Neural progenitor cell (in vitro differentiated cells): ENCODE measurements around the gene PHLPP1. TPM values are rescaled to one million over a fixed set of nuclear protein-coding genes. Genes with fewer than 3 reads are reported as not detected.

Experiments used
- DNase-seq: peaks from one replicate; pipeline ENCODE4 v3.0.0-alpha.2; 2016; ENCODE audit warnings: low spot score
- H2AFZ ChIP-seq: fragments of 200-600 bp; sonication (generic); replicated peaks from 2 replicates; pipeline ENCODE4 v1.6.1; 2016; ENCODE audit warnings: antibody characterized with exemption
- H3F3A ChIP-seq: fragments of 200-600 bp; sonication (generic); 2 replicates; pipeline ENCODE4 v1.6.1; 2016; ENCODE audit warnings: antibody characterized with exemption, low read depth
- H3K27ac ChIP-seq: fragments of 200-600 bp; sonication (generic); 2 replicates; pipeline ENCODE4 v1.5.1; 2016; ENCODE audit warnings: mild to moderate bottlenecking
- H3K27me3 ChIP-seq: fragments of 200-600 bp; sonication (generic); 2 replicates; pipeline ENCODE4 v1.6.1; 2016; ENCODE audit warnings: mild to moderate bottlenecking, moderate library complexity
- H3K36me3 ChIP-seq: fragments of 200-600 bp; sonication (generic); 2 replicates; pipeline ENCODE4 v1.5.1; 2016
- H3K4me1 ChIP-seq: fragments of 200-600 bp; sonication (generic); 2 replicates; pipeline ENCODE4 v1.6.1; 2016; ENCODE audit warnings: mixed run types
- H3K4me2 ChIP-seq: fragments of 200-600 bp; sonication (generic); 2 replicates; pipeline ENCODE4 v1.6.1; 2016
- H3K4me3 ChIP-seq: fragments of 200-600 bp; sonication (generic); 2 replicates; pipeline ENCODE4 v1.5.1; 2016
- H3K79me2 ChIP-seq: fragments of 200-600 bp; sonication (generic); 2 replicates; pipeline ENCODE4 v1.6.1; 2016; ENCODE audit warnings: low read depth
- H3K9ac ChIP-seq: fragments of 200-600 bp; sonication (generic); 2 replicates; pipeline ENCODE4 v1.6.1; 2016
- H3K9me3 ChIP-seq: fragments of 200-600 bp; sonication (generic); 2 replicates; pipeline ENCODE4 v1.5.1; 2016; ENCODE audit warnings: low read depth
- H4K20me1 ChIP-seq: fragments of 200-600 bp; sonication (generic); 2 replicates; pipeline ENCODE4 v1.6.1; 2016; ENCODE audit warnings: low read depth
- H3K27ac Mint-ChIP-seq: 3 replicates; pipeline ENCODE4 v1.8.0; 2021; ENCODE audit warnings: mixed read lengths
- H3K27me3 Mint-ChIP-seq: 2 replicates; pipeline ENCODE4 v1.8.0; 2022; ENCODE audit warnings: low read depth, mild to moderate bottlenecking, inconsistent platforms, moderate library complexity, mixed read lengths; ENCODE audit not compliant: insufficient read depth
- H3K36me3 Mint-ChIP-seq: 3 replicates; pipeline ENCODE4 v1.8.0; 2021; ENCODE audit warnings: mixed read lengths
- H3K4me1 Mint-ChIP-seq: 3 replicates; pipeline ENCODE4 v1.8.0; 2021; ENCODE audit warnings: mixed read lengths
- H3K4me3 Mint-ChIP-seq: 3 replicates; pipeline ENCODE4 v1.8.0; 2021; ENCODE audit warnings: mild to moderate bottlenecking, moderate library complexity, mixed read lengths
- H3K9me3 Mint-ChIP-seq: 3 replicates; pipeline ENCODE4 v1.8.0; 2020; ENCODE audit warnings: mixed read lengths
- EZH2 ChIP-seq: fragments of 200-600 bp; sonication (generic); IDR thresholded peaks from 2 replicates; pipeline ENCODE4 v1.6.1; 2017; ENCODE audit warnings: antibody characterized with exemption, mild to moderate bottlenecking, moderate library complexity
- EZH2phosphoT487 ChIP-seq: fragments of 200-600 bp; sonication (generic); IDR thresholded peaks from 2 replicates; pipeline ENCODE4 v1.6.1; 2017; ENCODE audit warnings: antibody characterized with exemption
- total RNA-seq: library from RNA; depleted of rRNA; stranded (reverse); fragments of >200 nt; gene quantifications from 2 replicates; pipeline ENCODE4 v1.2.3, GENCODE V29; 2015; ENCODE audit warnings: low replicate concordance
- TF ChIP-seq, protein P1 (sequence below): fragments of 200-600 bp; sonication (generic); IDR thresholded peaks from 2 replicates; pipeline ENCODE4 v1.5.1; 2017; ENCODE audit warnings: antibody characterized with exemption, mild to moderate bottlenecking

PHLPP1 gene
- total RNA-seq, 1 donor from 2014 or later = 20.8 TPM

DNA sequence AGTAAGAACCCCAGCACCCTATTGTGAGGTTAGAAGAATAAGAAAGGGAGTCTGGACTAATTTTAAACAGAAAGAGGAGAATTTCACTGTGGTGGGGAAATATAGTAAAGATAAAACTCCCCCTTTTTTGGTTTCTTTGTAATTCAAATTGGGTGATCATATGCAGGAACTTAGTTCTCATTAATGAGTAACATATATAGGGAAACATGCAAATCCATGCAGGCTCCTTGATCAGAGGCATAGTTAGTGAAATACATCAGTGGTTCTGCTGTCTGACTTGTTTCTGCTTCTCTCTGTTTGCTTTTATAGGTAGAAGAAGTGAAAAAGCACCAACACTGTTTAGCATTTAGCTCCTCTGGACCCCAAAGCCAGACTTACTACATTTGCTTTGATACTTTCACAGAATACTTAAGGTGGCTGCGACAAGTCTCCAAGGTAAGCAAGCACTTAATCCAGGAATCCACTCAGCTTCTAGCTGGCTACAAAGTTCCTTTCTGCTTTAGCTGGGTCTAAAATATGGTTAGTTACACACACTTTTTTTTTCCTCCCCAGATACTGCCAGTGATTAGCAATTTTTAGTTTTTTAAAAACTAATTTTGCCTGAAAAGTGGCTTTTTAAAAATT is 123.2 kb downstream of the PHLPP1 start:
- H3K27ac ChIP-seq = peak overlapping the region; percentile 30
- no peak for DNase-seq
- Mint-ChIP-seq H3K9me3 (peaks cover 7% of the 10 kb centered on the region), H3K36me3 (peaks cover 23% of the 10 kb centered on the region), H3K27ac (no peak overlapping the region), H3K4me1 (peaks cover 8% of the 10 kb centered on the region), H3K27me3 (peaks cover 2% of the 10 kb centered on the region), H3K4me3 (no peak overlapping the region)
- H3K4me1 ChIP-seq = peaks cover 11% of the 10 kb centered on the region
- TF ChIP-seq, protein P1, sequence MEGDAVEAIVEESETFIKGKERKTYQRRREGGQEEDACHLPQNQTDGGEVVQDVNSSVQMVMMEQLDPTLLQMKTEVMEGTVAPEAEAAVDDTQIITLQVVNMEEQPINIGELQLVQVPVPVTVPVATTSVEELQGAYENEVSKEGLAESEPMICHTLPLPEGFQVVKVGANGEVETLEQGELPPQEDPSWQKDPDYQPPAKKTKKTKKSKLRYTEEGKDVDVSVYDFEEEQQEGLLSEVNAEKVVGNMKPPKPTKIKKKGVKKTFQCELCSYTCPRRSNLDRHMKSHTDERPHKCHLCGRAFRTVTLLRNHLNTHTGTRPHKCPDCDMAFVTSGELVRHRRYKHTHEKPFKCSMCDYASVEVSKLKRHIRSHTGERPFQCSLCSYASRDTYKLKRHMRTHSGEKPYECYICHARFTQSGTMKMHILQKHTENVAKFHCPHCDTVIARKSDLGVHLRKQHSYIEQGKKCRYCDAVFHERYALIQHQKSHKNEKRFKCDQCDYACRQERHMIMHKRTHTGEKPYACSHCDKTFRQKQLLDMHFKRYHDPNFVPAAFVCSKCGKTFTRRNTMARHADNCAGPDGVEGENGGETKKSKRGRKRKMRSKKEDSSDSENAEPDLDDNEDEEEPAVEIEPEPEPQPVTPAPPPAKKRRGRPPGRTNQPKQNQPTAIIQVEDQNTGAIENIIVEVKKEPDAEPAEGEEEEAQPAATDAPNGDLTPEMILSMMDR = no peak
- TF ChIP-seq EZH2phosphoT487 (no peak), EZH2 (no peak)
- no peaks in the 10 kb centered on the region for H4K20me1 ChIP-seq
- H3K9ac ChIP-seq = no peak overlapping the region
- H3K36me3 ChIP-seq = no peaks in the 10 kb centered on the region
- peaks cover 3% of the 10 kb centered on the region for H3F3A ChIP-seq
- no peak overlapping the region for H2AFZ ChIP-seq
- no peaks in the 10 kb centered on the region for H3K27me3 ChIP-seq
- no peak overlapping the region for H3K4me3 ChIP-seq
- H3K4me2 ChIP-seq = no peak overlapping the region
- H3K9me3 ChIP-seq = no peaks in the 10 kb centered on the region
- peaks cover 66% of the 10 kb centered on the region for H3K79me2 ChIP-seq

DNA sequence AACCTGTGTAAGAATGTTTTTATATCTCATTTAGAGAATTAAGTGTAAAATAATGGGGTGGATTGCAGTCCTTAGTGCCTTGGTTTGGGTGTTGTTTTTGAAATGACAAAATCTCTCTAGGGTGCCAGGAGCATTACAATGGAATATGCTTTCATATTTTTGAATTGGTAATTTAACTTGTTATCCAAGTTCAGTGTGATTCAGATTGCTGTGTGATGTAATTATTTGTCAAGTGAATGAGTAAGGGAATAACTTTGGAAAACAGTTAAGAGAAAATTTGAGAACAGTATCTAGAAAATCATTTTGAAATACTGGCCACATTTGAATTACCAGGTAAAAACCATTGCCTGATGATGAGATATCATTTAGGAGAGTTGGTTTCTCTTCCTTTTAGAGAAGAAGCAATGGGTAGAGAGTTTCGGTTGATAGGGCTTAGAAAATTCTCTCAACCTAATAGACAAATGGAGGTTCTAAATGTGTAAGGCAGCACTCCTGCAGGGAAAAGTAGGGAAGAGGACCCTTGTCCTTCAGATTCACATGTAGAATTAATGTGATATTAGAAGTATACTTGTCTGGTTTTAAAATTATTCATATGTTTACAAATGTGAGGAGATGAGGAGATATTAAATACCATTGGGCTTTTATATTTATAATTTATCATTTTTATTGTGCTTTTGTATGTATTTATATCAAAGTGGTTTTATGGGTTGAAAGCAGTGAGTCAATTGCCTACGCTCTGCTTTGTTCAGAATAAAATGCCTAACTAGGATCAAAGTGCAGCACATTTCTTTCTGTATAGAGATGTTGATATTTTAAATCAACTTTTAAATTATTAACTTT is 124.8 kb downstream of the PHLPP1 start:
- H3K9ac ChIP-seq = no peak overlapping the region
- H3K27me3 ChIP-seq = no peaks in the 10 kb centered on the region
- no peak for DNase-seq
- H3K9me3 ChIP-seq = no peaks in the 10 kb centered on the region
- peaks cover 4% of the 10 kb centered on the region for H3K27me3 Mint-ChIP-seq
- no peak overlapping the region for H3K4me3 ChIP-seq
- no peak overlapping the region for H3K27ac ChIP-seq
- no peak overlapping the region for H3K4me2 ChIP-seq
- peaks cover 16% of the 10 kb centered on the region for H3K36me3 Mint-ChIP-seq
- TF ChIP-seq EZH2 = no peak
- no peak for TF ChIP-seq EZH2phosphoT487
- TF ChIP-seq, protein P1 = no peak
- H3K4me1 Mint-ChIP-seq = peaks cover 15% of the 10 kb centered on the region
- no peak overlapping the region for H3K27ac Mint-ChIP-seq
- peaks cover 4% of the 10 kb centered on the region for H3K9me3 Mint-ChIP-seq
- peaks cover 8% of the 10 kb centered on the region for H3K4me1 ChIP-seq
- H3K4me3 Mint-ChIP-seq = no peak overlapping the region
- H3K36me3 ChIP-seq = no peaks in the 10 kb centered on the region
- H3F3A ChIP-seq = peaks cover 3% of the 10 kb centered on the region
- H4K20me1 ChIP-seq = no peaks in the 10 kb centered on the region
- peaks cover 51% of the 10 kb centered on the region for H3K79me2 ChIP-seq
- no peak overlapping the region for H2AFZ ChIP-seq

DNA sequence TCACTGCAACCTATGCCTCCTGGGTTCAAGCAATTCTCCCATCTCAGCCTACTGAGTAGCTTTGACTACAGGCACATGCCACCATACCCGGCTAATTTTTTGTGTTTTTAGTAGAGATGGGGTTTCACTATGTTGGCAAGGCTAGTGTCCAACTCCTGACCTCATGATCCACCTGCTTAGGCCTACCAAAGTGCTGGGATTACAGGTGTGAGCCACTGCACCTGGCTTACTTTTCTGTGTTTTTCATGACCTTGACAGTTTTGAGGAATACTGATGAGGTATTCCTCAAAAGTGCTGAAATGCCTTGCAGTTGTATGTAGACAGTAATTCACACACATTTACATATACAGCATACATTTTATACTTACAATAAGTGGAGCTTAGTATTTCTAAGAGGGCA is 126.1 kb downstream of the PHLPP1 start:
- no peaks in the 10 kb centered on the region for H3K27me3 ChIP-seq
- H3K79me2 ChIP-seq = peaks cover 38% of the 10 kb centered on the region
- H3K9me3 ChIP-seq = no peaks in the 10 kb centered on the region
- H3K4me2 ChIP-seq = no peak overlapping the region
- Mint-ChIP-seq H3K4me3 (no peak overlapping the region), H3K27ac (no peak overlapping the region), H3K9me3 (peaks cover 1% of the 10 kb centered on the region), H3K27me3 (peaks cover 3% of the 10 kb centered on the region), H3K4me1 (peaks cover 20% of the 10 kb centered on the region), H3K36me3 (peaks cover 17% of the 10 kb centered on the region)
- no peak overlapping the region for H3K27ac ChIP-seq
- no peak for DNase-seq
- no peaks in the 10 kb centered on the region for H3K36me3 ChIP-seq
- H4K20me1 ChIP-seq = peaks cover 6% of the 10 kb centered on the region
- H3K9ac ChIP-seq = no peak overlapping the region
- H3K4me1 ChIP-seq = peaks cover 8% of the 10 kb centered on the region
- H3F3A ChIP-seq = peaks cover 3% of the 10 kb centered on the region
- H3K4me3 ChIP-seq = no peak overlapping the region
- TF ChIP-seq EZH2 (no peak), EZH2phosphoT487 (no peak)
- TF ChIP-seq, protein P1 = no peak
- H2AFZ ChIP-seq = no peak overlapping the region
